ENCODE results near the gene STT3B.

STT3B gene

DNA sequence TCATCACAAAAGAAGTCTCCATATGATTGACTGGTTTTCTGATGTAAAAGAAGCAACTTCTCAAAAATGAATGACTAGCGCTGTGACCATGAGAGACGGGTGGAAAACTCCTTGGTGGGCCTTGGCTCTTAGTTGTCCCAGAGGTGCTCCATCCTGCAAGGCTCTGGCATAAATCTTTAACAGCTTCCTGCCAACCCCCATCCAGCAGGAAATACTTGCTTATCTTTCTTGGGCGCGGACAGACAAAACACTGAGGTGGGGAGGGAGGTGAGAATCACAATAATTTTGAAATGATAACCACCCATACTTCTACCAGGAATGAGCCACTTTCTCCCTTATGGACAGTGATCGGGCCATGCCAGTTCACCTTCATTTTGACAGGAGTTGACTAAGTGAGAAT is 128.6 kb downstream of the STT3B start:
- DNase-seq: no peak

- no peak for DNase-seq
Measured at GRCh38 chr3:31661993-31662670, 129.4 kb downstream of the STT3B start.

GRCh38 chr3:31664031-31664430 is 131.3 kb downstream of the STT3B start:
- no peak for DNase-seq

DNA sequence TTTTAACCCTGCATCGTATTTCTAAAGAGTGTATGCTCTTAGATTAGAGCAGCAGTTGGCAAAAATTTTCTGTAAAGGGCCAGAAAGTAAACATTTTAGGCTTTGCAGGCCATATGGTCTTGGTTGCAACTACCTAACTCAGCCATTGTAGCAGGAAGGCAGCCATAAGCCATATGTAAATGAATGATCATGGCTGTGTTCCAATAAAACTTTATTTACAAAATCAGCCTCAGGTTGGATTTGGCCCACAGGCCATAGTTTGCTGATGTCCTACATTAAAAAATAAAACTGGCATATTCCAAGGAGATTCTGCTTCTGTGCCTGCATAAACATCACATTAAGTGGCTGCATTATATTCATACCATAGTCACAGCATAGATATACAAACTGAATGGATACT is 134.9 kb downstream of the STT3B start:
- no peak for DNase-seq

GRCh38 chr3:31668242-31668641 is 135.5 kb downstream of the STT3B start:
- no peak for DNase-seq

GRCh38 chr3:31670136-31670535 is 137.4 kb downstream of the STT3B start:
- DNase-seq: no peak

- DNase-seq: no peak
Measured at GRCh38 chr3:31670722-31671121, 138.0 kb downstream of the STT3B start.

DNA sequence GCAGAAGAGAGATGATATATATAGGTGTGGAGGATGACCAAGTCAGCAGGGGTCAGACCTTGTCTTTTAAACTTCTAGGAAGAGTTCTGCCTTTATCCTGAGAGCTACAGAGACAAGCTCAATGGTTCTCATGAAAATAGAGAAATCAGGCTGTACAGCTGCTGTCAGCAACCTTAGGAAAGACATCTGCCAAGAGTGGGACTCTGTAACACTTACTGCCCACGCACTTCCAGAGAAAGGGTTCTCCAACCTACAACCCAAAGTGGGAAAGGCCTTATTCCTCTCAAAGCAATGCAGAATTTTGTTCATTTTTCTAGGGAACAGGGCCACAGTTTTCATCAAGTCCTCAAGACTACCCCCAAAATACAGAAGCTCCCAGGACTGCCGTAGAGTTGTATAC is 138.7 kb downstream of the STT3B start:
- DNase-seq: no peak

DNA sequence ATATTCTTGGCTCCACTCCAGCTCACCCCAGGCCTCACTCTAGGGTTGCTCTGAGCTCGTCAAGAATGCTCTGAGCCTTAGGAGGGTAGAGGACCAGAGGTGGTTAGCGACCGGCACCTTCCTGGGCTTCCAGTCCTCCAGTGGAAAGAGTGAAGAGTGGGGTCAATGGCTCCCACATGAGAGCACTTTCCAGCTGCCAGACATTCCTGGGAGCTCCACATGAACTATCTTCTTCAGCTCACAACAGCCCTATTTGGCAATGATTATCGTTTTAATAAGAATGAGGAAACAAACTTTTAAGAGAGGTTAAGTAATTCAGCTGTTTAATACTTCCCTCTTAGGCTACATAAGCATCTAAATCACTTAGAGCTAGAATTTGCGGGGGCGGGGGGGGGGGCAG is 139.3 kb downstream of the STT3B start:
- no peak for DNase-seq

DNA sequence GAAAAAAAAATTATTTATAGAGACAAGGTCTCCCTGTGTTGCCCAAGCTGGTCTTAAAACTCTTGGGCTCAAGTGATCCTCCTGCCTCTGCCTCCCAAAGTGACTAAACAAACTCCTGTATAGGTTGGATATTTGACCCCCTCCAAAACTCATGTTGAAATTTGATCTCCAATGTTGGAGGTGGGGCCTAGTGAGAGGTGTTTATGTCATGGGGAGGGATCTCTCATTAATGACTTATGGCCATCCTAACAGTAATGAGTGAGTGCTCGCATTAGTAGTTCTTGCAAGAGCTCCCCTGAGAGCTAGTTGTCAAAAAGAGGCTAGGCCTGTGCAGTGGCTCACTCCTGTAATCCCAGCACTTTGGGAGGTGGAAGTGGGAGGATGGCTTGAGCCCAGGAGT is 141.2 kb downstream of the STT3B start:
- no peak for DNase-seq

GRCh38 chr3:31676556-31676955 is 143.8 kb downstream of the STT3B start:
- no peak for DNase-seq

DNA sequence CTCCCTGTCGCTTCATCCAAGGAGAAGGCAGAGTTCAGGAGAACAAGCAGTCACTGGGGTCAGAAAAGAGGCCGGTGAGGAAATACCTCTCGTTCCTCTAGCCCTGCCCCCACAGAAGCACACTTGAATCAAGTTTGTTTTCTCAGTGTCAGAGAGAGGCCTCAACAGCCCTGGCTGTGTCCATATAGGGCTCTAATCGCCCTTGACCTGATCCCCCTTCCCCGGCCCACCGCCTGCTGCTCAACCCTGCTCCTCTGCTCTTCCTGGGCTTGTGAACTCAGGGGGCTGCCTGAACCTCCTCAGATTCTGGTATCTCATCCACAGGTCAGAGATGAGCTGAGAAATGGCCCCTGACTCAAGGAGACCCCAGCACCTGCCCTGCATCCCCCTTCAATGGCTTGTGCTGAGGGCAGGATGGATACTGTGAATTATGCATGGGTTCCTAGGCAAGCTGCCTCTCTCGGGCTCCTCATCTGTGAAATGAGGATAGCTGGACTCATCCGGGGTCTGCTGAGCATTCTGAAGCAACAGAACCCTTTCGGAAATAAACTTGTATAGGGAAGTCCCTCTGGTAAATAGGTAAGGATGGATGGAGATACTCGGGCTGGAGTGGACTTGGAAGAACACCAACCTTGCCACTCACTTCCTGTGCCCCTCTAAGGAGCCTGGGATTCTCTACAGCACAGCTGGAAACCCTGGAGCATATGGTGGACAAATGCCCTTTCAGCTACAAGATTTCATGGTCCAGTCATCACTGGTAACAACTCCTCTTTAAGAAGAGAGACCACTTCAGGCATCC is 147.5 kb downstream of the STT3B start:
- no peak for DNase-seq

All from CD4-positive, alpha-beta T cell treated with Interferon gamma for 1 hour (primary cell).